Pancreas (tissue), 10 donors: Measurements from ENCODE around the gene KIAA1755. TPM values are rescaled to one million over a fixed set of nuclear protein-coding genes. Genes with fewer than 3 reads are reported as not detected.
A peak's percentile ranks its signal among the peaks of the same experiment; 100 is the strongest.

ENCODE experiments used
- ATAC-seq, 4 donors: fragments of 200-7000 bp; cut with Tn5 transposase; one replicate each; pipeline versions ENCODE4 v1.8.0 to v1.9.1; 2020; ENCODE audit warnings: mild to moderate bottlenecking in 4 of 4, moderate library complexity in 4 of 4
- DNase-seq, 6 donors: peaks; one replicate each; pipeline ENCODE4 v3.0.0-alpha.2; 2020
- FAIRE-seq: peaks from 2 replicates; lab custom pipeline; 2012; peaks lifted over from hg19 to GRCh38; lab: Jason Lieb, UNC
- H3K27ac ChIP-seq, 4 donors: fragments of 200-600 bp; sonication (generic); 1 replicate in 3 of 4; 2 replicates in 1 of 4; pipeline versions ENCODE4 v1.5.0 to v1.8.0; 2020
- H3K27me3 ChIP-seq, 4 donors: fragments of 200-600 bp; one replicate each; pipeline ENCODE4 v1.8.0; 2021
- H3K36me3 ChIP-seq, 3 donors: fragments of 200-600 bp; sonication (generic) in 1 of 3; one replicate each; pipeline versions ENCODE4 v1.5.0 to v1.8.0; 2020 to 2021
- H3K4me1 ChIP-seq, 3 donors: fragments of 200-600 bp; one replicate each; pipeline ENCODE4 v1.8.0; 2021
- H3K4me3 ChIP-seq, 4 donors: fragments of 200-600 bp; sonication (generic) in 2 of 4; one replicate each; pipeline versions ENCODE4 v1.5.0 to v1.8.0; 2020 to 2021
- H3K9me3 ChIP-seq, 4 donors: fragments of 200-600 bp; one replicate each; pipeline ENCODE4 v1.8.0; 2021
- CTCF ChIP-seq, 4 donors: fragments of 200-600 bp; sonication (generic) in 3 of 4; IDR thresholded peaks; one replicate each; pipeline versions ENCODE4 v1.5.0 to v1.8.0; 2021; ENCODE audit warnings: antibody characterized with exemption in 4 of 4
- WGBS, 2 donors: extraction: QIAGEN DNeasy Blood & Tissue Kit; methylation state at CpG; one replicate each; pipeline ENCODE4 v1.1.7; 2013; 5-methylcytosine and 5-hydroxymethylcytosine counted together
- intact Hi-C, 3 donors: fragments of 100-400 bp; cut with DNase I; formaldehyde crosslinking; loops; one replicate each; pipeline versions ENCODE4 v1.11.1 to v1.14.2; 2022
- polyA plus RNA-seq, 2 donors: library from polyadenylated mRNA; stranded (reverse); fragments of 200-250 nt; gene quantifications; one replicate each; pipeline ENCODE4 v1.2.3, GENCODE V29; 2013
- total RNA-seq, 6 donors: library from RNA; stranded (reverse); fragmentation: NEBNext Ultra II Directional in 4 of 6; extraction: Animal tissue kit (Norgen Biotek cat#: 25700) in 4 of 6; gene quantifications; one replicate each; pipeline versions ENCODE4 v1.2.1 to v1.2.4, GENCODE V29; 2021 to 2023
- donor health status: healthy with polysubstance abuse.
- donor health status: DM: no; HTN: no; CAD: no; lungs with moderate emphysema.
- donor health status: DM: no; HTN: no; CAD: no.
- donor health status: control.
- donor health status: control.
- donor health status: Bipolar disorder and iron deficiency.
- donor health status: DM: yes; HTN: yes; CAD: no.
- donor health status: DM: no; HTN: no; CAD: no.
- donor health status: DM: no; HTN: no; CAD: no.
- donor health status: DM: yes; HTN: yes; CAD: no.

Gene KIAA1755
- total and polyA plus RNA-seq, 8 donors = 0.24 to 2.5 (median 0.96) TPM

GRCh38 chr20:38217791-38218565 is 42.6 kb downstream of the KIAA1755 start:
- DNase-seq (peak in 2 of 6 donors; percentile 34 to 44), ATAC-seq (peak in 2 of 4 donors; percentile 46 to 54), FAIRE-seq (no peak)
- Histone ChIP-seq H3K9me3 (no peaks in the 10 kb centered on the region), H3K4me3 (no peak overlapping the region), H3K27me3 (no peaks in the 10 kb centered on the region), H3K36me3 (no peaks in the 10 kb centered on the region), H3K4me1 (no peaks in the 10 kb centered on the region), H3K27ac (no peak overlapping the region)
- 38 to 50% methylated on average over 15 of the region's 15 CpGs for WGBS, 2 donors
- TF ChIP-seq CTCF (IDR thresholded peaks at IDR 0.05) = no peak
- intact Hi-C loops = loop anchor here in 1 of 3 donors (5.0 kb wide), 1 partner anchor 651 kb away; no protein-coding TSS in a partner anchor

- 74 to 84% methylated on average over 14 to 24 of the region's 24 CpGs for WGBS, 2 donors
- Histone ChIP-seq H3K4me1 (no peaks in the 10 kb centered on the region), H3K36me3 (no peaks in the 10 kb centered on the region), H3K4me3 (no peak overlapping the region), H3K9me3 (no peaks in the 10 kb centered on the region), H3K27ac (no peak overlapping the region), H3K27me3 (no peaks in the 10 kb centered on the region)
- TF ChIP-seq CTCF (IDR thresholded peaks at IDR 0.05) = no peak
- DNase-seq (peak in 1 of 6 donors; percentile 44), ATAC-seq (no peak), FAIRE-seq (no peak)
- intact Hi-C loops = loop anchor here in 1 of 3 donors (5.0 kb wide), 1 partner anchor 650 kb away; no protein-coding TSS in a partner anchor
Observed at GRCh38 chr20:38216746-38217595, 43.6 kb downstream of the KIAA1755 start.

- WGBS, 2 donors = 72 to 82% methylated on average over 6 of the region's 6 CpGs
- DNase-seq (no peak), FAIRE-seq (no peak), ATAC-seq (no peak)
- TF ChIP-seq CTCF (IDR thresholded peaks at IDR 0.05) = no peak
- no peaks in the 10 kb centered on the region for H3K27me3 ChIP-seq
- no peak overlapping the region for H3K4me3 ChIP-seq
- H3K9me3 ChIP-seq = no peaks in the 10 kb centered on the region
- no peaks in the 10 kb centered on the region for H3K36me3 ChIP-seq
- no peaks in the 10 kb centered on the region for H3K4me1 ChIP-seq
- no peak overlapping the region for H3K27ac ChIP-seq
- intact Hi-C loops = loop anchor here in 1 of 3 donors (5.0 kb wide), 1 partner anchor 649 kb away; no protein-coding TSS in a partner anchor
Observed at GRCh38 chr20:38216201-38216600, 44.3 kb downstream of the KIAA1755 start.

GRCh38 chr20:38215194-38216182 is 45.0 kb downstream of the KIAA1755 start:
- H3K27ac ChIP-seq = no peak overlapping the region
- TF ChIP-seq CTCF (IDR thresholded peaks at IDR 0.05) = no peak
- intact Hi-C loops = loop anchor here in 1 of 3 donors (5.0 kb wide), 1 partner anchor 648 kb away; no protein-coding TSS in a partner anchor
- no peaks in the 10 kb centered on the region for H3K27me3 ChIP-seq
- no peak for ATAC-seq
- WGBS, 2 donors = 68 to 74% methylated on average over 23 of the region's 23 CpGs
- no peak overlapping the region for H3K4me3 ChIP-seq
- no peaks in the 10 kb centered on the region for H3K4me1 ChIP-seq
- FAIRE-seq = no peak
- DNase-seq = no peak
- no peaks in the 10 kb centered on the region for H3K9me3 ChIP-seq
- no peaks in the 10 kb centered on the region for H3K36me3 ChIP-seq
